Fibroblast of lung (primary cell): ENCODE data around the gene STPG2.

Source experiments
- EZH2 ChIP-seq: IDR thresholded peaks from 2 replicates; pipeline ENCODE4 v1.5.1; 2012; ENCODE audit warnings: low read length, control low read depth, mild to moderate bottlenecking; ENCODE audit errors: missing control alignments
- TF ChIP-seq, protein P1 (sequence below), 2 donors: IDR thresholded peaks in 1 of 2; conservative IDR thresholded peaks in 1 of 2; 1 replicate in 1 of 2; 2 replicates in 1 of 2; pipeline ENCODE4 v1.5.1; 2011 to 2012; ENCODE audit warnings: low read length in 2 of 2, control low read depth in 1 of 2, inconsistent platforms in 1 of 2, low read depth in 1 of 2, mild to moderate bottlenecking in 1 of 2

- TF ChIP-seq, protein P1, sequence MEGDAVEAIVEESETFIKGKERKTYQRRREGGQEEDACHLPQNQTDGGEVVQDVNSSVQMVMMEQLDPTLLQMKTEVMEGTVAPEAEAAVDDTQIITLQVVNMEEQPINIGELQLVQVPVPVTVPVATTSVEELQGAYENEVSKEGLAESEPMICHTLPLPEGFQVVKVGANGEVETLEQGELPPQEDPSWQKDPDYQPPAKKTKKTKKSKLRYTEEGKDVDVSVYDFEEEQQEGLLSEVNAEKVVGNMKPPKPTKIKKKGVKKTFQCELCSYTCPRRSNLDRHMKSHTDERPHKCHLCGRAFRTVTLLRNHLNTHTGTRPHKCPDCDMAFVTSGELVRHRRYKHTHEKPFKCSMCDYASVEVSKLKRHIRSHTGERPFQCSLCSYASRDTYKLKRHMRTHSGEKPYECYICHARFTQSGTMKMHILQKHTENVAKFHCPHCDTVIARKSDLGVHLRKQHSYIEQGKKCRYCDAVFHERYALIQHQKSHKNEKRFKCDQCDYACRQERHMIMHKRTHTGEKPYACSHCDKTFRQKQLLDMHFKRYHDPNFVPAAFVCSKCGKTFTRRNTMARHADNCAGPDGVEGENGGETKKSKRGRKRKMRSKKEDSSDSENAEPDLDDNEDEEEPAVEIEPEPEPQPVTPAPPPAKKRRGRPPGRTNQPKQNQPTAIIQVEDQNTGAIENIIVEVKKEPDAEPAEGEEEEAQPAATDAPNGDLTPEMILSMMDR (conservative IDR thresholded peaks at IDR 0.05 in 1 of 2, IDR thresholded peaks at IDR 0.05 in 1 of 2; ENCODE audit: low read depth in 1 of 2, low read length in 2 of 2), result no peak
- no peak for TF ChIP-seq EZH2
These were observed 487.1 kb downstream of the STPG2 start for GRCh38 chr4:97656044-97656720.
